ENCODE measurements around the gene PPRC1. TPM values are rescaled to one million over a fixed set of nuclear protein-coding genes. Genes with fewer than 3 reads are reported as not detected.

PPRC1 gene
- total RNA-seq, 1 donor from 2014 or later = 12.1 TPM

GRCh38 chr10:102111276-102111675, 21.6 kb upstream of the PPRC1 start:
- Histone ChIP-seq H3K4me3 (no peak overlapping the region), H3K9me3 (replicated peaks) (no peaks in the 10 kb centered on the region), H3K4me1 (peaks cover 46% of the 10 kb centered on the region), H3K27me3 (ENCODE audit: low read depth) (no peaks in the 10 kb centered on the region), H3K36me3 (peaks cover 52% of the 10 kb centered on the region), H3K27ac (replicated peaks) (no peak overlapping the region)
- no peak for DNase-seq
- intact Hi-C loops (cut with micrococcal nuclease) = no loop called here
- no peak for TF ChIP-seq CTCF (IDR thresholded peaks at IDR 0.05; ENCODE audit: borderline replicate concordance)

GRCh38 chr10:102112210-102112817, 20.5 kb upstream of the PPRC1 start:
- peaks cover 45% of the 10 kb centered on the region for H3K36me3 ChIP-seq
- no peak for DNase-seq
- peak overlapping the region; percentile 97 for H3K27ac ChIP-seq (replicated peaks)
- intact Hi-C loops (cut with micrococcal nuclease) = no loop called here
- TF ChIP-seq CTCF (IDR thresholded peaks at IDR 0.05; ENCODE audit: borderline replicate concordance) = no peak
- H3K4me3 ChIP-seq = no peak overlapping the region
- H3K9me3 ChIP-seq (replicated peaks) = no peaks in the 10 kb centered on the region
- H3K4me1 ChIP-seq = peaks cover 57% of the 10 kb centered on the region
- no peaks in the 10 kb centered on the region for H3K27me3 ChIP-seq (ENCODE audit: low read depth)

GRCh38 chr10:102113261-102113955, 19.4 kb upstream of the PPRC1 start:
- no peak for DNase-seq
- no peak for TF ChIP-seq CTCF (IDR thresholded peaks at IDR 0.05; ENCODE audit: borderline replicate concordance)
- Histone ChIP-seq H3K9me3 (replicated peaks) (no peaks in the 10 kb centered on the region), H3K4me3 (peak overlapping the region; percentile 81), H3K4me1 (peaks cover 68% of the 10 kb centered on the region), H3K27ac (replicated peaks) (peak overlapping the region; percentile 97), H3K36me3 (peaks cover 34% of the 10 kb centered on the region), H3K27me3 (ENCODE audit: low read depth) (no peaks in the 10 kb centered on the region)
- intact Hi-C loops (cut with micrococcal nuclease) = no loop called here

GRCh38 chr10:102113956-102114857, 18.6 kb upstream of the PPRC1 start:
- intact Hi-C loops (cut with micrococcal nuclease) = no loop called here

More at GRCh38 chr10:102113956-102114857, 18.6 kb upstream of the PPRC1 start:
- DNase-seq = peak; percentile 35
- peak overlapping the region; percentile 81 for H3K4me3 ChIP-seq
- no peak for TF ChIP-seq CTCF (IDR thresholded peaks at IDR 0.05; ENCODE audit: borderline replicate concordance)
- peaks cover 76% of the 10 kb centered on the region for H3K4me1 ChIP-seq
- peak overlapping the region; percentile 97 for H3K27ac ChIP-seq (replicated peaks)
- no peaks in the 10 kb centered on the region for H3K9me3 ChIP-seq (replicated peaks)
- no peaks in the 10 kb centered on the region for H3K27me3 ChIP-seq (ENCODE audit: low read depth)
- H3K36me3 ChIP-seq = peaks cover 26% of the 10 kb centered on the region

Data from left ventricle myocardium inferior (tissue), 1 donor.